GM12878 (cell line): ENCODE measurements around the gene RINL. TPM values are rescaled to one million over a fixed set of nuclear protein-coding genes. Genes with fewer than 3 reads are reported as not detected.

Experiments
- EP300 ChIP-seq, 2 experiments: fragments of 150-350 bp in 1 of 2; IDR thresholded peaks; 2 replicates each; pipeline ENCODE4 v1.6.1; 2011 to 2012; ENCODE audit warnings: low read depth in 2 of 2, low read length in 2 of 2, borderline replicate concordance in 1 of 2, improper control_type of control experiment in 1 of 2, inconsistent platforms in 1 of 2; ENCODE audit not compliant: control insufficient read depth in 1 of 2
- FOXM1 ChIP-seq: IDR thresholded peaks from 2 replicates; pipeline ENCODE4 v1.6.1; 2012; ENCODE audit warnings: low read depth, mild to moderate bottlenecking, inconsistent platforms, low read length, moderate library complexity
- JUNB ChIP-seq: IDR thresholded peaks from 2 replicates; pipeline ENCODE4 v1.6.1; 2016; ENCODE audit warnings: antibody characterized with exemption, mild to moderate bottlenecking
- KLF5 ChIP-seq: fragments of 450-650 bp; IDR thresholded peaks from 2 replicates; pipeline ENCODE4 v1.6.1; 2014; ENCODE audit warnings: mild to moderate bottlenecking; ENCODE audit not compliant: partially characterized antibody
- NBN ChIP-seq: fragments of 450-650 bp; IDR thresholded peaks from 2 replicates; pipeline ENCODE4 v1.6.1; 2016
- NFYB ChIP-seq: IDR thresholded peaks from 2 replicates; pipeline ENCODE4 v1.6.1; 2011; ENCODE audit warnings: low read depth, mild to moderate bottlenecking, low read length, improper control_type of control experiment, moderate library complexity; ENCODE audit not compliant: insufficient read depth
- NR2C2 ChIP-seq: IDR thresholded peaks from 2 replicates; pipeline ENCODE4 v1.6.1; 2011; ENCODE audit warnings: borderline replicate concordance, low read depth; ENCODE audit not compliant: control insufficient read depth, insufficient read length
- NRF1 ChIP-seq: conservative IDR thresholded peaks from 2 replicates; pipeline ENCODE4 v1.6.1; 2011; ENCODE audit warnings: mild to moderate bottlenecking, low read depth, low read length, improper control_type of control experiment
- POLR2AphosphoS5 ChIP-seq: IDR thresholded peaks from 2 replicates; pipeline ENCODE4 v1.6.1; 2011; ENCODE audit warnings: mild to moderate bottlenecking, low read length, inconsistent platforms
- POU2F2 ChIP-seq: IDR thresholded peaks from 3 replicates; pipeline ENCODE4 v1.6.1; 2011; ENCODE audit warnings: low read depth, mild to moderate bottlenecking, low read length, borderline replicate concordance
- RAD51 ChIP-seq: fragments of 450-650 bp; IDR thresholded peaks from 2 replicates; pipeline ENCODE4 v1.6.1; 2016; ENCODE audit warnings: moderate library complexity, mild to moderate bottlenecking, inconsistent platforms
- RB1 ChIP-seq: fragments of 450-650 bp; formaldehyde crosslinking; IDR thresholded peaks from 2 replicates; pipeline ENCODE4 v1.6.1; 2017; ENCODE audit warnings: mild to moderate bottlenecking, borderline replicate concordance
- RELA ChIP-seq: fragments of 450-650 bp; IDR thresholded peaks from 2 replicates; pipeline ENCODE4 v1.8.0; 2014; ENCODE audit warnings: borderline replicate concordance; ENCODE audit not compliant: partially characterized antibody
- RFX5 ChIP-seq: IDR thresholded peaks from 2 replicates; pipeline ENCODE4 v1.6.1; 2011; ENCODE audit warnings: low read depth, low read length, improper control_type of control experiment
- SREBF1 ChIP-seq: IDR thresholded peaks from 2 replicates; pipeline ENCODE4 v1.6.1; 2012; ENCODE audit warnings: mild to moderate bottlenecking, low read length
- TAF1 ChIP-seq: IDR thresholded peaks from 2 replicates; pipeline ENCODE4 v1.6.1; 2011; ENCODE audit warnings: mild to moderate bottlenecking, low read depth, low read length, borderline replicate concordance
- YY1 ChIP-seq: IDR thresholded peaks from 2 replicates; pipeline ENCODE4 v1.6.1; 2011; ENCODE audit warnings: low read depth, mild to moderate bottlenecking, low read length
- polyA plus RNA-seq, 11 experiments: library from polyadenylated mRNA; depleted of rRNA in 4 of 11; unstranded in 6 of 11; stranded (reverse) in 5 of 11; fragments of >200 nt; fragmentation: Nextera tagmentation in 4 of 11; fragmentation: Illumina TruSeq in 1 of 11; extraction: Ambion mirVana in 4 of 11; extraction: Trizol in 1 of 11; gene quantifications; 1 replicate in 1 of 11; 2 replicates in 10 of 11; pipeline versions ENCODE4 v1.2.1 to v1.2.3, GENCODE V29; 2011 to 2016; ENCODE audit warnings: inconsistent platforms in 2 of 11, missing spikeins in 2 of 11, low read depth in 1 of 11
- total RNA-seq, 4 experiments: library from RNA; depleted of rRNA in 3 of 4; stranded (reverse); fragments of >200 nt in 3 of 4; fragmentation: Illumina TruSeq in 1 of 4; extraction: Trizol in 1 of 4; gene quantifications; 2 replicates each; pipeline versions ENCODE4 v1.2.1 to v1.2.3, GENCODE V29; 2013 to 2021
- TF ChIP-seq, protein P1 (sequence below): IDR thresholded peaks from 2 replicates; pipeline ENCODE4 v1.6.1; 2012; ENCODE audit warnings: improper control_type of control experiment, low read depth, low read length; ENCODE audit not compliant: insufficient replicate concordance
- TF ChIP-seq, protein P2 (sequence below): IDR thresholded peaks from 2 replicates; pipeline ENCODE4 v1.6.1; 2011; ENCODE audit warnings: low read depth, low read length, improper control_type of control experiment, borderline replicate concordance
- TF ChIP-seq, protein P3 (sequence below): IDR thresholded peaks from 2 replicates; pipeline ENCODE4 v1.6.1; 2011; ENCODE audit warnings: low read depth, mild to moderate bottlenecking, low read length, moderate library complexity, borderline replicate concordance; ENCODE audit errors: extremely low read depth
- TF ChIP-seq, protein P4 (sequence below): fragments of 450-650 bp; IDR thresholded peaks from 2 replicates; pipeline ENCODE4 v1.6.1; 2017; ENCODE audit warnings: mild to moderate bottlenecking, moderate library complexity

Gene RINL
- total and polyA plus RNA-seq, 10 of the 15 experiments (the other 5 are each of a cell fraction or from before 2014, with no cell fraction given): 14.5 to 64.2 (median 47.6) TPM

DNA sequence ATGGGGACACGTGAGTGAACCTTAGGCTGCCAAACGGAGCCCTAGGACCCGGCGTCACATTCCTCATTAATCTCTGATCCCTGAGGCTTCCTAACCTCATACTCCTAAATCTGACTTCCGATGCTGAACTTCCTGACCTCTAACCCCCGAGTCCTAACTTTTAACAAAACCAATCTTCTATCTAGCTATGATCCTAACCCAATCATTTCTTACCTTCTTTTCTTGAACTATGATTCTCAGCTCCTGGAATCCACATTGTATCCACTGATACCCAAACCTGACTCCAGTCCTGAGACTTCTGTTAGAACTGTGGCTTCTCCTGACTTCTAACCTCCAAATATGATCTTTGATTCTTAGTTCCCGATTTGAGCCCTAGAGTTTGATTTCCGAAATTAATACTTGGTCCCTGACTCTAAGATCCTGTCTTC lies 22.1 kb upstream of the RINL start (continued):
- no peak for TF ChIP-seq RELA
- TF ChIP-seq NFYB: no peak
- TF ChIP-seq, protein P1, sequence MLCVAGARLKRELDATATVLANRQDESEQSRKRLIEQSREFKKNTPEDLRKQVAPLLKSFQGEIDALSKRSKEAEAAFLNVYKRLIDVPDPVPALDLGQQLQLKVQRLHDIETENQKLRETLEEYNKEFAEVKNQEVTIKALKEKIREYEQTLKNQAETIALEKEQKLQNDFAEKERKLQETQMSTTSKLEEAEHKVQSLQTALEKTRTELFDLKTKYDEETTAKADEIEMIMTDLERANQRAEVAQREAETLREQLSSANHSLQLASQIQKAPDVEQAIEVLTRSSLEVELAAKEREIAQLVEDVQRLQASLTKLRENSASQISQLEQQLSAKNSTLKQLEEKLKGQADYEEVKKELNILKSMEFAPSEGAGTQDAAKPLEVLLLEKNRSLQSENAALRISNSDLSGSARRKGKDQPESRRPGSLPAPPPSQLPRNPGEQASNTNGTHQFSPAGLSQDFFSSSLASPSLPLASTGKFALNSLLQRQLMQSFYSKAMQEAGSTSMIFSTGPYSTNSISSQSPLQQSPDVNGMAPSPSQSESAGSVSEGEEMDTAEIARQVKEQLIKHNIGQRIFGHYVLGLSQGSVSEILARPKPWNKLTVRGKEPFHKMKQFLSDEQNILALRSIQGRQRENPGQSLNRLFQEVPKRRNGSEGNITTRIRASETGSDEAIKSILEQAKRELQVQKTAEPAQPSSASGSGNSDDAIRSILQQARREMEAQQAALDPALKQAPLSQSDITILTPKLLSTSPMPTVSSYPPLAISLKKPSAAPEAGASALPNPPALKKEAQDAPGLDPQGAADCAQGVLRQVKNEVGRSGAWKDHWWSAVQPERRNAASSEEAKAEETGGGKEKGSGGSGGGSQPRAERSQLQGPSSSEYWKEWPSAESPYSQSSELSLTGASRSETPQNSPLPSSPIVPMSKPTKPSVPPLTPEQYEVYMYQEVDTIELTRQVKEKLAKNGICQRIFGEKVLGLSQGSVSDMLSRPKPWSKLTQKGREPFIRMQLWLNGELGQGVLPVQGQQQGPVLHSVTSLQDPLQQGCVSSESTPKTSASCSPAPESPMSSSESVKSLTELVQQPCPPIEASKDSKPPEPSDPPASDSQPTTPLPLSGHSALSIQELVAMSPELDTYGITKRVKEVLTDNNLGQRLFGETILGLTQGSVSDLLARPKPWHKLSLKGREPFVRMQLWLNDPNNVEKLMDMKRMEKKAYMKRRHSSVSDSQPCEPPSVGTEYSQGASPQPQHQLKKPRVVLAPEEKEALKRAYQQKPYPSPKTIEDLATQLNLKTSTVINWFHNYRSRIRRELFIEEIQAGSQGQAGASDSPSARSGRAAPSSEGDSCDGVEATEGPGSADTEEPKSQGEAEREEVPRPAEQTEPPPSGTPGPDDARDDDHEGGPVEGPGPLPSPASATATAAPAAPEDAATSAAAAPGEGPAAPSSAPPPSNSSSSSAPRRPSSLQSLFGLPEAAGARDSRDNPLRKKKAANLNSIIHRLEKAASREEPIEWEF: no peak
- TF ChIP-seq POU2F2: no peak
- TF ChIP-seq NRF1: no peak
- no peak for TF ChIP-seq KLF5
- TF ChIP-seq, protein P2, sequence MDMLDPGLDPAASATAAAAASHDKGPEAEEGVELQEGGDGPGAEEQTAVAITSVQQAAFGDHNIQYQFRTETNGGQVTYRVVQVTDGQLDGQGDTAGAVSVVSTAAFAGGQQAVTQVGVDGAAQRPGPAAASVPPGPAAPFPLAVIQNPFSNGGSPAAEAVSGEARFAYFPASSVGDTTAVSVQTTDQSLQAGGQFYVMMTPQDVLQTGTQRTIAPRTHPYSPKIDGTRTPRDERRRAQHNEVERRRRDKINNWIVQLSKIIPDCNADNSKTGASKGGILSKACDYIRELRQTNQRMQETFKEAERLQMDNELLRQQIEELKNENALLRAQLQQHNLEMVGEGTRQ: peak; percentile 22
- no peak for TF ChIP-seq YY1
- TF ChIP-seq, protein P3, sequence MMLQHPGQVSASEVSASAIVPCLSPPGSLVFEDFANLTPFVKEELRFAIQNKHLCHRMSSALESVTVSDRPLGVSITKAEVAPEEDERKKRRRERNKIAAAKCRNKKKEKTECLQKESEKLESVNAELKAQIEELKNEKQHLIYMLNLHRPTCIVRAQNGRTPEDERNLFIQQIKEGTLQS: no peak
- TF ChIP-seq RFX5: no peak
- no peak for TF ChIP-seq RB1
- TF ChIP-seq RAD51: peak; percentile 54; the same call in 1 of the 2 replicates
- no peak for TF ChIP-seq JUNB
- no peak for TF ChIP-seq SREBF1
- no peak for TF ChIP-seq NR2C2
- TF ChIP-seq EP300 (IDR thresholded peaks at IDR 0.05; ENCODE audit: borderline replicate concordance in 1 of 2, control insufficient read depth in 1 of 2, low read depth in 2 of 2, low read length in 2 of 2): no peak
- TF ChIP-seq, protein P4, sequence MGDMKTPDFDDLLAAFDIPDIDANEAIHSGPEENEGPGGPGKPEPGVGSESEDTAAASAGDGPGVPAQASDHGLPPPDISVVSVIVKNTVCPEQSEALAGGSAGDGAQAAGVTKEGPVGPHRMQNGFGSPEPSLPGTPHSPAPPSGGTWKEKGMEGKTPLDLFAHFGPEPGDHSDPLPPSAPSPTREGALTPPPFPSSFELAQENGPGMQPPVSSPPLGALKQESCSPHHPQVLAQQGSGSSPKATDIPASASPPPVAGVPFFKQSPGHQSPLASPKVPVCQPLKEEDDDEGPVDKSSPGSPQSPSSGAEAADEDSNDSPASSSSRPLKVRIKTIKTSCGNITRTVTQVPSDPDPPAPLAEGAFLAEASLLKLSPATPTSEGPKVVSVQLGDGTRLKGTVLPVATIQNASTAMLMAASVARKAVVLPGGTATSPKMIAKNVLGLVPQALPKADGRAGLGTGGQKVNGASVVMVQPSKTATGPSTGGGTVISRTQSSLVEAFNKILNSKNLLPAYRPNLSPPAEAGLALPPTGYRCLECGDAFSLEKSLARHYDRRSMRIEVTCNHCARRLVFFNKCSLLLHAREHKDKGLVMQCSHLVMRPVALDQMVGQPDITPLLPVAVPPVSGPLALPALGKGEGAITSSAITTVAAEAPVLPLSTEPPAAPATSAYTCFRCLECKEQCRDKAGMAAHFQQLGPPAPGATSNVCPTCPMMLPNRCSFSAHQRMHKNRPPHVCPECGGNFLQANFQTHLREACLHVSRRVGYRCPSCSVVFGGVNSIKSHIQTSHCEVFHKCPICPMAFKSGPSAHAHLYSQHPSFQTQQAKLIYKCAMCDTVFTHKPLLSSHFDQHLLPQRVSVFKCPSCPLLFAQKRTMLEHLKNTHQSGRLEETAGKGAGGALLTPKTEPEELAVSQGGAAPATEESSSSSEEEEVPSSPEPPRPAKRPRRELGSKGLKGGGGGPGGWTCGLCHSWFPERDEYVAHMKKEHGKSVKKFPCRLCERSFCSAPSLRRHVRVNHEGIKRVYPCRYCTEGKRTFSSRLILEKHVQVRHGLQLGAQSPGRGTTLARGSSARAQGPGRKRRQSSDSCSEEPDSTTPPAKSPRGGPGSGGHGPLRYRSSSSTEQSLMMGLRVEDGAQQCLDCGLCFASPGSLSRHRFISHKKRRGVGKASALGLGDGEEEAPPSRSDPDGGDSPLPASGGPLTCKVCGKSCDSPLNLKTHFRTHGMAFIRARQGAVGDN: peak; percentile 15; the same call in 1 of the 2 replicates
- no peak for TF ChIP-seq FOXM1
- peak; percentile 39; the same call in 1 of the 2 replicates for TF ChIP-seq POLR2AphosphoS5
- TF ChIP-seq NBN: no peak
- no peak for TF ChIP-seq TAF1
